Naive B cell (primary cell): ENCODE results near the gene SSR2. TPM values are rescaled to one million over a fixed set of nuclear protein-coding genes. Genes with fewer than 3 reads are reported as not detected.

Experiments
- ATAC-seq, 2 donors: fragments of 150-1000 bp; cut with Tn5 transposase; 2 replicates each; pipeline ENCODE4 v1.10.0; 2021; ENCODE audit warnings: low read depth in 2 of 2, mild to moderate bottlenecking in 2 of 2, moderate library complexity in 2 of 2
- DNase-seq: peaks from one replicate; pipeline ENCODE4 v3.0.0; 2022
- H3K27ac Mint-ChIP-seq, 6 donors: one replicate each; pipeline ENCODE4 v1.8.0; 2020 to 2022; ENCODE audit warnings: mild to moderate bottlenecking in 6 of 6, mixed read lengths in 6 of 6, moderate library complexity in 5 of 6, inconsistent platforms in 2 of 6
- H3K27me3 Mint-ChIP-seq, 3 donors: one replicate each; pipeline ENCODE4 v1.8.0; 2021 to 2022; ENCODE audit warnings: mixed read lengths in 3 of 3, mild to moderate bottlenecking in 1 of 3
- H3K36me3 Mint-ChIP-seq, 2 donors: one replicate each; pipeline ENCODE4 v1.8.0; 2020 to 2022; ENCODE audit warnings: mixed read lengths in 2 of 2, inconsistent platforms in 1 of 2, mild to moderate bottlenecking in 1 of 2
- H3K4me1 Mint-ChIP-seq, 3 donors: one replicate each; pipeline ENCODE4 v1.8.0; 2020 to 2022; ENCODE audit warnings: mixed read lengths in 3 of 3, inconsistent platforms in 1 of 3, mild to moderate bottlenecking in 1 of 3, moderate library complexity in 1 of 3
- H3K4me3 Mint-ChIP-seq, 8 donors: one replicate each; pipeline ENCODE4 v1.8.0; 2020 to 2022; ENCODE audit warnings: mild to moderate bottlenecking in 8 of 8, mixed read lengths in 8 of 8, moderate library complexity in 8 of 8, inconsistent platforms in 2 of 8
- H3K9me3 Mint-ChIP-seq, 7 donors: one replicate each; pipeline ENCODE4 v1.8.0; 2020 to 2022; ENCODE audit warnings: mixed read lengths in 7 of 7, mild to moderate bottlenecking in 5 of 7, inconsistent platforms in 2 of 7, moderate library complexity in 1 of 7
- polyA plus RNA-seq, 6 donors: library from polyadenylated mRNA; unstranded; fragments of 300-500 nt; fragmentation: Illumina TruSeq; gene quantifications; one replicate each; pipeline ENCODE4 v1.2.3, GENCODE V29; 2021; ENCODE audit warnings: low read depth in 6 of 6

The SSR2 gene
- polyA plus RNA-seq, 6 donors from 2014 or later = 243 to 278 (median 256) TPM

DNA sequence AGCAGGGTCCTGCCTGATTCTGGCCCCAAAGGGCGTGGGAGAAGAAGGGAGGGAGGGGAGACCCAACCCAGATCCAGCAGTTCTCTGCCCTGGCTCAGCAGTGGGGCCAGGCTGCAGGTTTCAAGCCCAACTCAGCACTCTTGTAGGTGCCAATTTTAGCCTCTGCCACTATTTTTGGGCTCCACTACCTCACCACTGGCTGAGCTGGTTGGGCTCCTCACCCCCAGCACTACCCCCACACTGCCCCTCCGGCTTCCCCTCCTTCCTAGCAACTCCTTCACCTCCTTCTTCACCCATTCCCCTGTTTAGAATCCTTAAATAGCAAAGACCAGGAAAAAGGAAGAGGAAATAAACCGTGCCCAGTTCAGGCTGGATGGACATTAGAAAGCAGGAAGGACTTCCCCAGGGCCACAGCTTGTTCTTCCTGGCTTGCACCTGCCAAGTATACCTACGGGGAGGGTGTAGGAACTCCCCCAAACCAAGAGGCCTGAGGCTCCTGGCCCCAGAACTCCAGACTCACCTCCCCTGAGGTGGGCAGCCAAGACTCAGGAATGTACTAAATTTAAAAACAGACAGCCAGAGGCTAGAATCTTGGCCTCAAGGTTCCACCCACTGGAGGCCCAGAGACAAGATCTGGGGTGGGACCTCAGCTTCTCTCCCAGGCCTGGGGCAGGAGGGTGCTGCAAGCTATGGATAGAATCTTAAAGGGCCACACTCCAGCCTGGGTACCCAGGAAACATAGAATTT lies 41.0 kb downstream of the SSR2 start:
- Mint-ChIP-seq H3K4me3 (peak overlapping the region; percentile 93 to 99 (median 98)), H3K36me3 (peaks cover 0 to 24% of the 10 kb centered on the region in 2 donors), H3K27ac (peak overlapping the region; percentile 86 to 98 (median 92)), H3K4me1 (peaks cover 79 to 86% (median 83%) of the 10 kb centered on the region in 3 donors), H3K9me3 (no peaks in the 10 kb centered on the region), H3K27me3 (no peaks in the 10 kb centered on the region)
- ATAC-seq (peak; percentile 10 to 11), DNase-seq (no peak)

DNA sequence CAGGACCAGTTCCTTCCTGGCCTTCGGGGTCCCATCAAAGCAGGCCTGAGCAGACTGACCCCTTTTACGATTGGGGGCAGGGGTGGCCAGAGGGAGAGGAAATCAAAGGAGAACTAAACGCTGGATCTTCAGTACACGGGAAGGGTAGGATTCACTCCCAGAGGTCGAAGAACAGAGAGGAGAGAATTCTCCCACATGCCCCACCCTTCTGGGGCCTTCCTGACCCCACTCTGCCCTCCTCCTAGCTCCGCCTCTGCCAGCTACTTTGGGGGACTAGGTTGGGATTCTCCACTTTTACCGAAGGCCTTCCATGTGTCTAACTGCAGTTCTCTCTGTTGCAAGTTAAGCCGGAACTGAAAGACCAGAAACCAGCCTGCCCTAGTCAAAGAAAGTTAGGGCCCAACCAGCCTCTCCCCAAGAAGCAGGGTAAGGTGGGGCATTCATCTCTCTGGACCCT lies 41.8 kb downstream of the SSR2 start:
- Mint-ChIP-seq H3K9me3 (no peaks in the 10 kb centered on the region), H3K4me3 (peak overlapping the region; percentile 93 to 99 (median 98)), H3K4me1 (peaks cover 81 to 86% (median 83%) of the 10 kb centered on the region in 3 donors), H3K27ac (peak overlapping the region; percentile 86 to 98 (median 92)), H3K27me3 (no peaks in the 10 kb centered on the region), H3K36me3 (peaks cover 0 to 29% of the 10 kb centered on the region in 2 donors)
- ATAC-seq (no peak), DNase-seq (no peak)

DNA sequence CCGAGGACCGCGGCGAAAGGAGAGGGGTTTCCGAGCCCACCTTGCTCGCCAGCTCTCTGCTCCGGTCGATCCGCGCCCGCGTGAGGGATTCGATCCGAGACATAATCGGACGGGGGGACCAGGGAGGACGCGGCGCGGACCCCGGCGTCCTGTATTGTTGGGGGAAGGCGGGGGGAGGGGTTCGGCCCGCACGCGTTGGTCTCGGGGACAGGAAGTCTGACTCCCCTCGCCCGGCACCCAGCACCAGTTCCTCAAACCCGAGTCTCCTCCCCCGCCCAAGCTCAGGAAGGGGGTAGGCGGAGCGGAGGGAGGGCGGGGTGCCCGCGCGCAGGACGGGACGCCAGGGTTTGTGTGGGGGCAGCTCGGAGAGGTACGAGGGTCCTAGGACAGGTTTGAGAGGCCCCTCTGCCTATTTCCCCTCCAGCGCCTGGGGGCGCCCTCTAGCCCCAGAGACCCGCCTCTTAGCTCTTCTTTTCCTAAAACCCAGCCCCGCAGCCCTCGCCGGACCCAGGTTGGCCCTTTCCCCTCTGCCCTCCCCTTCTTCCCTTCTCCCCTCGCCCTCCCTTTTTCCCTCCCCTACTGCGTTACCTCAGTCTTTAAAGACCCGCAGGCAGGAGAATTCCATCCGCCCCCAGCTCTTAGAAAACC lies 42.3 kb downstream of the SSR2 start, which contains the start of gene ARHGEF2:
TSS of gene ARHGEF2 (minus strand) at position 223 of the 648 bp plus-strand sequence. CDS start at position 103, 120 bp downstream.
- Mint-ChIP-seq H3K27ac (peak within 1 kb of the TSS; percentile 93 to 99 (median 97)), H3K36me3 (peaks cover 0 to 29% of the 10 kb centered on the region in 2 donors), H3K4me3 (peak within 1 kb of the TSS; percentile 93 to 99 (median 98)), H3K4me1 (peaks cover 75 to 84% (median 83%) of the 10 kb centered on the region in 3 donors), H3K27me3 (no peaks in the 10 kb centered on the region), H3K9me3 (no peaks in the 10 kb centered on the region)
- peak; percentile 85 for DNase-seq
- peak; percentile 82 for ATAC-seq

DNA sequence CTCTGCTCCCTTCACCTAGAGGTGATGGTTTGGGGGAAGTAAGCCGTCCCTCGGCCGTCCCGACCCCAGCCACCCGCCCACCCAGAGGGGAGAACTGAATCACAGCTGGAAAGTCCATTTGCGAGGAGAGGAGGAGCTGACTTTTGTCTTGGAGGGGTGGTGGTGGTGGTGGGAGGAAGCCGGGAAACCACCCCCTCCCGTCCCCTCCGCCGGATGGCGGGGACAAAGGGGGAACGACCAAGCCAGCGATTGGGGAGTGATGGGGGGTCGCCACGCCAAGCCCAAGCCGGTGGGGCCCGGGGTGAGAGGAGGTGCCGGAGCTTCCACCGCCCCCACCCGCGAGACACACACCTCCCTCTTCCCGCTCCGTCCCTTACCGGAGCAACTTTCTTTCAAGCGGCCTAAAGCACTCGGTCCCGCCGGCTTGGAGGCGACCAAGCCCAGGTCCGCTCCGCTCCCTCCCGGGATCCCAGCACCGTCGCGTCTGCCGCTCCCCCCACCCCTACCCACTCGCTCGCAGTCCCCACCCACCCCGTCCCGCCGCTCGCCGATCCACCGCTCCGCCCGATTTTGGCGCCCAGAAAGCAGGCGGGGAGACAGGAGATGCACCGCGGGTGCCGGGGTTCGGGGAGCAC lies 42.9 kb downstream of the SSR2 start:
- Mint-ChIP-seq H3K9me3 (no peaks in the 10 kb centered on the region), H3K36me3 (peaks cover 5 to 29% of the 10 kb centered on the region in 2 donors)

DNA sequence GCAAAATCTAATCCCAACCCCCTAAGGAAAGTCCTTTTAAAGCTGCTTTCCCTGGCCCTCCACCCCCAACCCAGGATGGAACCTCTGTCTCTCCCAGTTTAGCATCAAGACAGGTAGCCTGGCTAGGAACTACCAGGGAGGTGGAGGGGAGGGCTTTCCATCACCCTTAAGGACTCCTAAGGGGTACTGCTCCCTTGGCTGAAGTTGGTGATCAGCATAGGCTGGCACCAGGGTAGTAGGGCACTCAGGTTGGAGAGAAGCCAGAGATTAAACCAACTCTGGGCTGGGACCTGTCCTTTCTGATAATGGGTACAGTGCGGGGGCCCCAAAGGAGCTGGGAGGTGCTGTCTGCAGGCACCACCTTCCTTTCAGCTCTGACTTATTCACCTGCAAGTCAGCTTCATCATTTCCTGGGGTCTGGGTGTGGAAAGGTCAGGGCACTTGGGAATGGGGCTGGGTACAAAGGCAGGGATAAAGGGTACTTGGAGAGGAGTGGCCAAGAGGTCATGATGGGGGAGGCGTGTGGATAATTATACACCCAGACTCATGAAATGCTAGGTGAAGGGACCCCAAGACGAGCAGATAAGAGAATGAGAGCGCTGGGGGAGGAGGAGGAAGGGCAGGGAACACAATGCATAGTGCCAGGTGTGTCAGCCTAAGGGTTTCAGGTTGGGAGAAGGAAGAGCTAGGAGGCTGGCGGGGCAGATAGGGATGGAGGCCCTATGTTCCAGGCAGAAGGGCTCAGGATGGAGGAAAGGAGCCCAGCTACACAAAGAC lies 43.6 kb downstream of the SSR2 start:
- H3K4me3 Mint-ChIP-seq = peak overlapping the region; percentile 93 to 99 (median 98)
- no peak for ATAC-seq
- H3K4me1 Mint-ChIP-seq = peaks cover 77 to 84% (median 83%) of the 10 kb centered on the region in 3 donors
- no peak for DNase-seq
- H3K27ac Mint-ChIP-seq = peak overlapping the region; percentile 93 to 99 (median 96)
- no peaks in the 10 kb centered on the region for H3K27me3 Mint-ChIP-seq
- peaks cover 7 to 29% of the 10 kb centered on the region in 2 donors for H3K36me3 Mint-ChIP-seq
- no peaks in the 10 kb centered on the region for H3K9me3 Mint-ChIP-seq

More for the DNA sequence above, 42.9 kb downstream of the SSR2 start:
- H3K27ac Mint-ChIP-seq = peak overlapping the region; percentile 93 to 99 (median 97)
- ATAC-seq = peak; percentile 14 to 16
- H3K27me3 Mint-ChIP-seq = no peaks in the 10 kb centered on the region
- H3K4me1 Mint-ChIP-seq = peaks cover 77 to 84% (median 83%) of the 10 kb centered on the region in 3 donors
- no peak for DNase-seq
- peak overlapping the region; percentile 93 to 99 (median 98) for H3K4me3 Mint-ChIP-seq

- Mint-ChIP-seq H3K27ac (peak overlapping the region; percentile 63 to 99 (median 95)), H3K36me3 (peaks cover 7 to 29% of the 10 kb centered on the region in 2 donors)
Measured at GRCh38 chr1:155976062-155976912, 44.5 kb downstream of the SSR2 start.

GRCh38 chr1:155975375-155976061 lies 45.2 kb downstream of the SSR2 start:
- no peak for DNase-seq
- Mint-ChIP-seq H3K4me1 (peaks cover 80 to 84% (median 83%) of the 10 kb centered on the region in 3 donors), H3K27ac (peak overlapping the region; percentile 43 to 98 (median 92)), H3K27me3 (no peaks in the 10 kb centered on the region), H3K36me3 (peaks cover 7 to 29% of the 10 kb centered on the region in 2 donors), H3K9me3 (no peaks in the 10 kb centered on the region), H3K4me3 (peak overlapping the region; percentile 93 to 99 (median 98))
- no peak for ATAC-seq

More at GRCh38 chr1:155976062-155976912, 44.5 kb downstream of the SSR2 start:
- ATAC-seq = no peak
- Mint-ChIP-seq H3K27me3 (no peaks in the 10 kb centered on the region), H3K4me3 (peak overlapping the region; percentile 93 to 99 (median 98)), H3K9me3 (no peaks in the 10 kb centered on the region), H3K4me1 (peaks cover 78 to 84% (median 83%) of the 10 kb centered on the region in 3 donors)
- DNase-seq = peak; percentile 37

DNA sequence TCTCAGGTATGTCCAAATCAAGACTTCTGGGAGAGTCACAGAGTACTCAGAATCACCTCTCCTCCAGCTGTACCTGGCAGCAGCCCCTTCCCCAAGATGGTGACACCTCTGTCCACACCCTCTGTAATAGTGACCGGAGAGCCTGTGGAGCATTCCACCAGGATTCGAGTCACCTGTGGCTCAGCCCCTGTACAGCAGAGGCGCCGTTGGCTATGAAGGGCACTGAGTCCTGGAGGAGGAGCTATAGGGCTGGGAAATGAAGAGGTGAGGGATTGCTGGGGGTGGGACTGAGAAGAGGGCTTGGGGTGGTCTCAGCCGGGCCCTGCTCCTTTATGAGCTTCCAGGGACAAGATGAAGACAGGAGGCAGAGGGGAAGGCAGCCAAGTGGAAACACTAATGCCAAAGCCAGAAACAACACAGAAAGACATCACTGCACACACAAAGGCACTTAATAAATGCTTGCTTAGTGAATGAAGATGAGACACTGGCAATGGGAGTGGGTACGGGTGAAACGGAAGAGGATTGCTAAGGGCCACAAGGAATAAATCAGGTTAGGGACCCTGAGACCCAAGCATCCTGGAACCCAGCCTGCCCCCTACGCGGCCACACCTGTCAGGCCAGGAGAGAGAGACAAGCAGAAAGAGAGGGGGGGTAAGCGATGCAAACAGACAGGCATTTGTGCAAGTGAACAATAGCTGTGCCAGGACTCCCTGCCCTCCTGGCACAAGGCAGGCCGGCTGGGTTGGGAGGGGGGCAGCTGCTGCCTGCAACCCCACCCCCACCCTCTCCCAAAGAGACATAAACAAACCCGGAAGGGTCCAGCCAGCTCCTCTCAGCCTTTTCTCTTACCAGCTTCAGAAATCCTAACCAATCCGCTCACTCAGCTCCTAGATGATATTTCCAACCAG lies 46.3 kb downstream of the SSR2 start:
- Mint-ChIP-seq H3K4me3 (peak overlapping the region; percentile 93 to 99 (median 98)), H3K36me3 (peaks cover 14 to 39% of the 10 kb centered on the region in 2 donors), H3K27ac (peak overlapping the region; percentile 68 to 98 (median 82)), H3K9me3 (no peaks in the 10 kb centered on the region), H3K27me3 (no peaks in the 10 kb centered on the region), H3K4me1 (peaks cover 81 to 84% (median 83%) of the 10 kb centered on the region in 3 donors)
- ATAC-seq (no peak), DNase-seq (no peak)

DNA sequence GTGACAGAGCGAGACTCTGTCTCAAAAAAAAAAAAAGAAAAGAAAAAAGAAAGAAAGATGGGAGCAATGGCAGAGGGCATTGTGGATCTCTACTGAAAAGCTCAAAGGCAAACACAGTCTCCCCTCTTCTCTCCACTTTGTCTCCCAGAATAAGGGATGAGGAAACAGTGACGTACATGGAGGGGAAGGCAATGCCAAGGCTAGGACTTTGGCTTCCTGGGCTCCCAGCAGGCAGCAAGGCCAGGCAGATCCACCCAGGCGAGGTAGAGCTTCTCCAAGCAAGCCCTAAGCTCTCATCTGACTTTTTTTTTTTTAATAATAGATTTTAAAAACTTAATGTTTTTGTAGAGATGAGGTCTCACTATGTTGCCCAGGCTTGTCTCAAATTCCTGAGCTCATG lies 47.0 kb downstream of the SSR2 start:
- H3K27me3 Mint-ChIP-seq = no peaks in the 10 kb centered on the region
- H3K27ac Mint-ChIP-seq = peak overlapping the region in 5 of 6 donors; percentile 63 to 98 (median 75)
- ATAC-seq (no peak), DNase-seq (no peak)
- no peaks in the 10 kb centered on the region for H3K9me3 Mint-ChIP-seq
- H3K36me3 Mint-ChIP-seq = peaks cover 14 to 47% of the 10 kb centered on the region in 2 donors
- peak overlapping the region; percentile 68 to 99 (median 96) for H3K4me3 Mint-ChIP-seq
- H3K4me1 Mint-ChIP-seq = peaks cover 81 to 86% (median 84%) of the 10 kb centered on the region in 3 donors

- peak overlapping the region in 7 of 8 donors; percentile 68 to 98 (median 90) for H3K4me3 Mint-ChIP-seq
- H3K9me3 Mint-ChIP-seq = no peaks in the 10 kb centered on the region
- peak overlapping the region; percentile 85 to 94 (median 91) for H3K27ac Mint-ChIP-seq
- DNase-seq = no peak
- H3K27me3 Mint-ChIP-seq = no peaks in the 10 kb centered on the region
- ATAC-seq = no peak
- H3K36me3 Mint-ChIP-seq = peaks cover 14 to 53% of the 10 kb centered on the region in 2 donors
- H3K4me1 Mint-ChIP-seq = peaks cover 93 to 99% (median 96%) of the 10 kb centered on the region in 3 donors
Measured at GRCh38 chr1:155971910-155972809, 48.6 kb downstream of the SSR2 start.
